ENCODE measurements around the gene VEZT.
"Not testable (repeated sequence)": the region's sequence is repeated elsewhere in the genome, so short reads cannot be mapped to it uniquely, and the experiment has no call there.

Gene VEZT

DNA sequence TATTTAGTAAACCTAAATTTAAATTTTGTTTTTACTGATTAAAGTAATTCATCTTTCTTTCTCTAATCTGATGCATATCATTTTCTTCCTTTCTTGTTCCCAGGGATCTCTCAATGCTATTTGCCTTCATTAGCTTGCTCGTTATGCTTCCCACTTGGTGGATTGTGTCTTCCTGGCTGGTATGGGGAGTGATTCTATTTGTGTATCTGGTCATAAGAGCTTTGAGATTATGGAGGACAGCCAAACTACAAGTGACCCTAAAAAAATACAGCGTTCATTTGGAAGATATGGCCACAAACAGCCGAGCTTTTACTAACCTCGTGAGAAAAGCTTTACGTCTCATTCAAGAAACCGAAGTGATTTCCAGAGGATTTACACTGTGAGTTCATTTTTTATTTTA, 48.6 kb downstream of the VEZT start:
- Mint-ChIP-seq H3K9me3 (no peaks in the 10 kb centered on the region), H3K4me3 (no peak overlapping the region), H3K27ac (no peak overlapping the region), H3K4me1 (no peaks in the 10 kb centered on the region), H3K27me3 (no peaks in the 10 kb centered on the region), H3K36me3 (peaks cover 16% of the 10 kb centered on the region)
- no peak for DNase-seq (ENCODE audit: low spot score in 2 of 2)
- ATAC-seq (ENCODE audit: low read depth): no peak

DNA sequence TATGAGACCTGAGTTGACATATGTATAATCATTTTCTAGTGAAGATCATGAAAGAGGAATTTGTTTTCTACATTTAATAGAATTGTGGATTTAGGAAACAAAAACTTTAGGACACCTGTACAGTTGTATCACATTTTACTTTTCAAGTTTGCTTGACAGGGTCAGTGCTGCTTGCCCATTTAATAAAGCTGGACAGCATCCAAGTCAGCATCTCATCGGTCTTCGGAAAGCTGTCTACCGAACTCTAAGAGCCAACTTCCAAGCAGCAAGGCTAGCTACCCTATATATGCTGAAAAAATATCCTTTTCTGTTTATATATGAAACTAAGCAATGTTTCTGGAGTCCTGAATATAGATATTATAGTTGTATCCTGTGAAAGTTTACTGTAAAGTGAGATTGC, 52.3 kb downstream of the VEZT start:
- Mint-ChIP-seq H3K4me3 (no peak overlapping the region), H3K9me3 (no peaks in the 10 kb centered on the region), H3K27ac (no peak overlapping the region), H3K27me3 (no peaks in the 10 kb centered on the region), H3K36me3 (peaks cover 19% of the 10 kb centered on the region), H3K4me1 (no peaks in the 10 kb centered on the region)
- ATAC-seq (ENCODE audit: low read depth): no peak
- no peak for DNase-seq (ENCODE audit: low spot score in 2 of 2)

GRCh38 chr12:95271465-95271864, 53.9 kb downstream of the VEZT start:
- peaks cover 20% of the 10 kb centered on the region for H3K36me3 Mint-ChIP-seq
- H3K27me3 Mint-ChIP-seq: no peaks in the 10 kb centered on the region
- no peak for ATAC-seq (ENCODE audit: low read depth)
- no peak for DNase-seq (ENCODE audit: low spot score in 2 of 2)
- H3K4me3 Mint-ChIP-seq: no peak overlapping the region
- no peaks in the 10 kb centered on the region for H3K4me1 Mint-ChIP-seq
- H3K27ac Mint-ChIP-seq: peak overlapping the region; percentile 11
- no peaks in the 10 kb centered on the region for H3K9me3 Mint-ChIP-seq

DNA sequence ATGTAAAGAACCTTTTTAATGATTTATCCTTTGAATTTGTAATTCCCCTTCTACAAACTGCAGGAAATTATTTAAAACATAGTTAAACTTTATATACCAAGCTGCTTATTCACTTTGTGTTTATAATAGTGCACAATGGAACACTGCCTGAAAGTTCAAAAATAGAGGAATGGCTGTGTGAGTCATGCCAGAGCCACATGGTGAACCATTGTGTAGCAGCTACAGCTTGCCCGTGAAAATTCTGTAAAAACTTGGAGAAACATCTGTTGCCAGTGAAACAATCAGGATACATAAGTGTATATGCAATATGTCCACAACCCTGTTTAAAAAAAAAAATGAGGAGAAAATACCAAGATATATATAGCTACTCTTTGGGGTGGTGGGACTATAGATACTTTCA, 59.5 kb downstream of the VEZT start:
- H3K4me1 Mint-ChIP-seq: peaks cover 5% of the 10 kb centered on the region
- H3K4me3 Mint-ChIP-seq: no peak overlapping the region
- H3K27ac Mint-ChIP-seq: no peak overlapping the region
- H3K9me3 Mint-ChIP-seq: no peaks in the 10 kb centered on the region
- no peak for ATAC-seq (ENCODE audit: low read depth)
- peaks cover 30% of the 10 kb centered on the region for H3K36me3 Mint-ChIP-seq
- H3K27me3 Mint-ChIP-seq: no peaks in the 10 kb centered on the region
- DNase-seq (ENCODE audit: low spot score in 2 of 2): no peak

DNA sequence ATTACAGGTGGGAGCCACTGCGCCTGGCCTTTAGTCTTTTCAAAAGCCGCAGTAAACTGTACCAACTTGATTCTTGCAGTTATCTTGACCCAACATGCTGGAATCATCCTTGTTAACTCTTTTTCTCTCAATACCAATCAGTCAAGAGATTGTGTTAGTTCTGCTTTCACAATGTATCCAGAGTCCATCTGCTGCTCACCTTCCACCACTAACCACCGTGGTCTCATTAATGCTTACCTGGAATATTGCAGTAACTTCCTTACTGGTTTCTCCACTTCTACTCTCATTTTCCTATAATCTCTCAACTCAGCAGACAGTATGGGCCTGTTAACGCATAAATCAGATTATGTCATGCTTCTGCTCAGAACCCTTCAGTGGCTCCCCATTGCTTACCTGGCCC, 62.2 kb downstream of the VEZT start:
- Mint-ChIP-seq H3K4me3 (no peak overlapping the region), H3K4me1 (peaks cover 5% of the 10 kb centered on the region), H3K27ac (peak overlapping the region; percentile 7), H3K27me3 (no peaks in the 10 kb centered on the region), H3K9me3 (no peaks in the 10 kb centered on the region), H3K36me3 (peaks cover 35% of the 10 kb centered on the region)
- ATAC-seq (ENCODE audit: low read depth) (no peak), DNase-seq (ENCODE audit: low spot score in 2 of 2) (no peak)

DNA sequence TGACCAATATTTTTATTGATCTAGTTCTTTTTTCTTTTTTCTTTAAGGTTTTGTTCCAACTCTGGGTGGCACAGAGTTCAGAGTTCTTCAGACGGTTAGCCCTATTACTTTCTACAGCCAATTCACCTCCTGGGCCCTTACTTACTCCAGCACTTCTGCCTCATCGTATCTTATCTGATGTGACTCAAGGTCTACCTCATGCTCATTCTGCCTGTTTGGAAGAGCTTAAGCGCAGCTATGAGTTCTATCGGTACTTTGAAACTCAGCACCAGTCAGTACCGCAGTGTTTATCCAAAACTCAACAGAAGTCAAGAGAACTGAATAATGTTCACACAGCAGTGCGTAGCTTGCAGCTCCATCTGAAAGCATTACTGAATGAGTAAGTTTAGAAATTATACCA, 64.7 kb downstream of the VEZT start:
- DNase-seq (ENCODE audit: low spot score in 2 of 2) (no peak), ATAC-seq (ENCODE audit: low read depth) (no peak)
- H3K27me3 Mint-ChIP-seq: no peaks in the 10 kb centered on the region
- H3K27ac Mint-ChIP-seq: no peak overlapping the region
- H3K4me3 Mint-ChIP-seq: no peak overlapping the region
- peaks cover 5% of the 10 kb centered on the region for H3K4me1 Mint-ChIP-seq
- H3K36me3 Mint-ChIP-seq: peaks cover 36% of the 10 kb centered on the region
- H3K9me3 Mint-ChIP-seq: no peaks in the 10 kb centered on the region

- Mint-ChIP-seq H3K27ac (no peak overlapping the region), H3K36me3 (peaks cover 36% of the 10 kb centered on the region), H3K4me1 (peaks cover 5% of the 10 kb centered on the region), H3K9me3 (no peaks in the 10 kb centered on the region), H3K4me3 (no peak overlapping the region), H3K27me3 (no peaks in the 10 kb centered on the region)
- DNase-seq (ENCODE audit: low spot score in 2 of 2) (no peak), ATAC-seq (ENCODE audit: low read depth) (no peak)
These were observed 65.8 kb downstream of the VEZT start for GRCh38 chr12:95283371-95283770.

GRCh38 chr12:95286713-95287112, 69.1 kb downstream of the VEZT start:
- H3K27me3 Mint-ChIP-seq: no peaks in the 10 kb centered on the region
- ATAC-seq (ENCODE audit: low read depth) (no peak), DNase-seq (ENCODE audit: low spot score in 2 of 2) (no peak)
- H3K4me3 Mint-ChIP-seq: no peak overlapping the region
- no peaks in the 10 kb centered on the region for H3K4me1 Mint-ChIP-seq
- H3K9me3 Mint-ChIP-seq: no peaks in the 10 kb centered on the region
- H3K36me3 Mint-ChIP-seq: peaks cover 38% of the 10 kb centered on the region
- peak overlapping the region; percentile 29 for H3K27ac Mint-ChIP-seq

DNA sequence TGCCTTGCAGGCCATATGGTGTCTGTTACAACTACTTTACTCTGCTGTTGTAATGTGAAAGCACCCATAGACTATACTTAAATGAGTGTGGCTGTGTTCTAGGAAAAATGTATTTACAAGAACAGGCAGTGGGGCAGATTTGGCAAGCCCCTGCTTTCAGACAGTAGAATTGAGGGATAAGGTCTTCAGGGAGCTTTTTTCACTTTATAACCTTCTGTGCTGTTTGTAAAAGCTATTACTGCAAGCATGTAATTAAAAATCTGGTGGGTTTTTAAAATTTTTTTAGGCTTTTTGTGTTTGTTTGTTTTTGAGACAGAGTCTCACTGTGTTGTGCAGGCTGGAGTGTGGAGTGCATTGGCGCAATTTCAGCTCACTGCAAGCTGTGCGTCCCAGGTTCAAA, 73.9 kb downstream of the VEZT start:
- no peak for ATAC-seq (ENCODE audit: low read depth)
- no peak overlapping the region for H3K27ac Mint-ChIP-seq
- no peak overlapping the region for H3K4me3 Mint-ChIP-seq
- H3K4me1 Mint-ChIP-seq: no peaks in the 10 kb centered on the region
- no peak for DNase-seq (ENCODE audit: low spot score in 2 of 2)
- H3K9me3 Mint-ChIP-seq: no peaks in the 10 kb centered on the region
- H3K36me3 Mint-ChIP-seq: peaks cover 23% of the 10 kb centered on the region
- H3K27me3 Mint-ChIP-seq: no peaks in the 10 kb centered on the region

DNA sequence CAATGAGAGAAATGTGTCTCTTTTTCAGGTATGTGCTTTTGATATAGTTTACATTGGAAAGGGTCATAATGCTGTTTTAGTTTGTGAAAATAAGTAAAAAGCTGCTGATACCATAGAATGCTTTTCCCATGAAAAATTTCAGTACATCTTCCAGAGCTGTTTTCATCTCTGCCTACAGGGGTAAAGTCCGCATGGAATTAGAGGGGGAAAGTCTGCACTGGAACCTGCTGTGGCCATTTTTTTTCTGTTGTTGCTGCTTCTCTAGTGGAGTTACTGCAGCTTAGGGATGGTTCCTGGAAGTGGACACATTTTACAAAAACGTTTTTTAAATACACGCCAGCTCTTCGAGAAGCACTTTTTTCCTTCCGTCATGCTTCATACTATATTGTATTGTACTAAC, 81.3 kb downstream of the VEZT start:
- H3K27ac Mint-ChIP-seq: no peak overlapping the region
- no peaks in the 10 kb centered on the region for H3K9me3 Mint-ChIP-seq
- H3K4me3 Mint-ChIP-seq: no peak overlapping the region
- no peaks in the 10 kb centered on the region for H3K27me3 Mint-ChIP-seq
- DNase-seq (ENCODE audit: low spot score in 2 of 2) (no peak), ATAC-seq (ENCODE audit: low read depth) (no peak)
- H3K4me1 Mint-ChIP-seq: no peaks in the 10 kb centered on the region
- H3K36me3 Mint-ChIP-seq: peaks cover 29% of the 10 kb centered on the region

DNA sequence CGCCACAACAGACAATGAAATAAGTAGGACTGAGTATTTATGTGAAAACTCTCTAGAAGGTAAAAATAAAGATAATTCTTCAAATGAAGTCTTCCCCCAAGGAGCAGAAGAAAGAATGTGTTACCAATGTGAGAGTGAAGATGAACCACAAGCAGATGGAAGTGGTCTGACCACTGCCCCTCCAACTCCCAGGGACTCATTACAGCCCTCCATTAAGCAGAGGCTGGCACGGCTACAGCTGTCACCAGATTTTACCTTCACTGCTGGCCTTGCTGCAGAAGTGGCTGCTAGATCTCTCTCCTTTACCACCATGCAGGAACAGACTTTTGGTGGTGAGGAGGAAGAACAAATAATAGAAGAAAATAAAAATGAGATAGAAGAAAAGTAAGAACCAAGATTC, 82.7 kb downstream of the VEZT start:
- H3K4me1 Mint-ChIP-seq: no peaks in the 10 kb centered on the region
- no peak for DNase-seq (ENCODE audit: low spot score in 2 of 2)
- no peak overlapping the region for H3K4me3 Mint-ChIP-seq
- ATAC-seq (ENCODE audit: low read depth): no peak
- H3K9me3 Mint-ChIP-seq: no peaks in the 10 kb centered on the region
- no peak overlapping the region for H3K27ac Mint-ChIP-seq
- peaks cover 30% of the 10 kb centered on the region for H3K36me3 Mint-ChIP-seq
- H3K27me3 Mint-ChIP-seq: no peaks in the 10 kb centered on the region

DNA sequence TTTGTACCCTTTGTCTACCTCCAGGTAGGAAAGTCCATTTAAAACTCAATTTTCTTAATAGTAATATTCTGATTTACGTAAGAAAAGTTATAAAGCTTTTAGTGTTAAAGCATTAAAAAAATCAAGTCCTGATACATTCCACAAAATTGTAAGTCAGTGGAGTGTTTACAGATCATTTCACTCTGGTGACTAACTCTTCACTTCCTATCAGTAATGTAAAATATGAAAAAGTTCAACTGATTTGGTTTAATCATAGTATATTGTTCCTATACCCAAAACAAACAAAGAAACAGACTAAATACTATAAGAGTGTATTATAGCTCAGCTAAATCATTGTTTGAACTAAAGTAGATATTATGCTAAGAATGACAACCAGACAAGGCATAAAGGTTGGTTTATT, 85.9 kb downstream of the VEZT start:
- Mint-ChIP-seq H3K9me3 (no peaks in the 10 kb centered on the region), H3K4me3 (no peak overlapping the region), H3K27me3 (no peaks in the 10 kb centered on the region), H3K36me3 (peaks cover 17% of the 10 kb centered on the region), H3K4me1 (no peaks in the 10 kb centered on the region), H3K27ac (no peak overlapping the region)
- DNase-seq (ENCODE audit: low spot score in 2 of 2) (no peak), ATAC-seq (ENCODE audit: low read depth) (no peak)

DNA sequence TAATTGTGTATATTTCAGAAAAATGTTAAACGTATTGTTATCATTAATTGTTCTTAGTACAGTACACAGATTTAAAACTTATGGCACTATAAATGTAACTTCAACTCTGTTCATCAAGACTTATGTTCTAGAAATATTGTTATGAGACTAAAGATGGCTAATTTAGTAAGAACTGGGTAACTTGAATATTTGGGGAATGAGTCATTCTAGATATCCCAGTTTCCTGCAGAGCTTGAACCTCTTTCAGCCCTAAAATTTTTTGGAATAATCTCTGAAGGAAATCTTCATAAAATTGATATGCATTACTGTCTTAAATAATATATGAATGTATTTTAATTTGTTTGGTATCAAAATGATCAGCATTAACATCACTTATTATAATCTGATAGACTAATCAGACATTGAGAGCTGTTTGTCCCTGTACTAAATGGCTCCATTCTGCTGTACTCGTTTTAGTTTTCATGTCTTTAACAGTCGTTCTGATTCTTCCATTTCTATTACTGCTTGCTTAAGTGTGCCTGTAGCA, 87.1 kb downstream of the VEZT start:
- Mint-ChIP-seq H3K4me3 (no peak overlapping the region), H3K9me3 (no peaks in the 10 kb centered on the region), H3K27me3 (no peaks in the 10 kb centered on the region), H3K36me3 (peaks cover 15% of the 10 kb centered on the region), H3K4me1 (no peaks in the 10 kb centered on the region), H3K27ac (no peak overlapping the region)
- DNase-seq (ENCODE audit: low spot score in 2 of 2): no peak
- ATAC-seq (ENCODE audit: low read depth): no peak

DNA sequence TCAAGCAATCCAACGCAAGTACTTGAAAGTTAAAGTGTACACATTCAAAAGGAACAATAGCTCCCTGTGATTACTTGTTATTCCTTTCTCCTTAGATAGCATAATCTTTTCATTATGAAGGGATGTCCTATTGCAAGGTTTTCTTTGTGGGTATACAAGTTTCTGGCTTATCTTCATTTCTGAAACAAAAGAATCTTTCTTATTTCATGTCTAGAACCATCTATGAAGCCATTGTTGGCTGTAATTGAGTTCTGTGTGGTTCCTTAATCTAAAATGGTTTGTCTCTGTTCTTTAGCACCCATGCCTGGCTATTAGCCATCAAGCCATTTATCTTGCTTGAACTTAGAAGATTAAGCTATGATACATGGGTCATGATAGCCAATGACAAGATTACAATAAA, 95.0 kb downstream of the VEZT start:
- no peak overlapping the region for H3K27ac Mint-ChIP-seq
- H3K4me3 Mint-ChIP-seq: no peak overlapping the region
- H3K27me3 Mint-ChIP-seq: no peaks in the 10 kb centered on the region
- H3K36me3 Mint-ChIP-seq: peaks cover 2% of the 10 kb centered on the region
- H3K9me3 Mint-ChIP-seq: no peaks in the 10 kb centered on the region
- no peaks in the 10 kb centered on the region for H3K4me1 Mint-ChIP-seq
- ATAC-seq (ENCODE audit: low read depth) (no peak), DNase-seq (ENCODE audit: low spot score in 2 of 2) (no peak)

GRCh38 chr12:95314756-95315155, 97.1 kb downstream of the VEZT start:
- not testable (repeated sequence) for ATAC-seq (ENCODE audit: low read depth); H3K36me3 Mint-ChIP-seq; H3K9me3 Mint-ChIP-seq; H3K4me3 Mint-ChIP-seq; DNase-seq (ENCODE audit: low spot score in 2 of 2); H3K4me1 Mint-ChIP-seq; H3K27me3 Mint-ChIP-seq; H3K27ac Mint-ChIP-seq

All from memory B cell (primary cell).